Tibial nerve (tissue), 4 donors: ENCODE results near the gene PANK4. TPM values are rescaled to one million over a fixed set of nuclear protein-coding genes. Genes with fewer than 3 reads are reported as not detected.

Experiments
- DNase-seq, 2 donors: peaks; one replicate each; pipeline ENCODE4 v3.0.0-alpha.2; 2019; ENCODE audit warnings: low spot score in 2 of 2
- H3K27ac ChIP-seq, 4 donors: fragments of 200-600 bp; sonication (generic) in 3 of 4; one replicate each; pipeline ENCODE4 v1.5.1; 2017 to 2019; ENCODE audit warnings: mild to moderate bottlenecking in 1 of 4
- H3K27me3 ChIP-seq, 2 donors: fragments of 200-600 bp; sonication (generic) in 1 of 2; one replicate each; pipeline versions ENCODE4 v1.5.1 to v1.6.0; 2017 to 2019
- H3K36me3 ChIP-seq, 3 donors: fragments of 200-600 bp; sonication (generic); one replicate each; pipeline ENCODE4 v1.5.1; 2018 to 2019
- H3K4me1 ChIP-seq, 4 donors: fragments of 200-600 bp; sonication (generic) in 3 of 4; one replicate each; pipeline ENCODE4 v1.5.1; 2017 to 2019
- H3K4me3 ChIP-seq, 4 donors: fragments of 200-600 bp; sonication (generic) in 3 of 4; one replicate each; pipeline ENCODE4 v1.5.1; 2017 to 2019; ENCODE audit warnings: mild to moderate bottlenecking in 1 of 4, moderate library complexity in 1 of 4
- H3K9me3 ChIP-seq, 4 donors: fragments of 200-600 bp; sonication (generic) in 3 of 4; one replicate each; pipeline ENCODE4 v1.5.1; 2017 to 2019
- CTCF ChIP-seq, 5 experiments: fragments of 200-600 bp in 3 of 5; fragments of 450-650 bp in 2 of 5; sonication (generic) in 3 of 5; IDR thresholded peaks; one replicate each; pipeline ENCODE4 v1.5.1; 2016 to 2019; ENCODE audit warnings: antibody characterized with exemption in 5 of 5, mild to moderate bottlenecking in 3 of 5, moderate library complexity in 2 of 5
- EP300 ChIP-seq, 2 donors: sonication (generic); formaldehyde crosslinking; IDR thresholded peaks; one replicate each; pipeline ENCODE4 v1.6.1; 2017; ENCODE audit warnings: antibody characterized with exemption in 2 of 2, mild to moderate bottlenecking in 1 of 2
- POLR2A ChIP-seq, 2 donors: fragments of 450-650 bp; IDR thresholded peaks; one replicate each; pipeline ENCODE4 v1.6.1; 2017; ENCODE audit warnings: antibody characterized with exemption in 2 of 2, mild to moderate bottlenecking in 2 of 2, moderate library complexity in 2 of 2
- WGBS, 2 donors: methylation state at CpG; one replicate each; pipeline ENCODE4 v1.1.5; 2018; 5-methylcytosine and 5-hydroxymethylcytosine counted together
- total RNA-seq, 4 donors: library from RNA; depleted of rRNA; stranded (reverse); fragments of >200 nt; gene quantifications; one replicate each; pipeline ENCODE4 v1.1.0, GENCODE V29; 2016

PANK4 gene
- total RNA-seq, 4 donors from 2014 or later = 14.2 to 50.0 (median 38.1) TPM

GRCh38 chr1:2516124-2516523 lies 10.3 kb downstream of the PANK4 start:
- 93 to 94% methylated on average over 17 of the region's 17 CpGs for WGBS, 2 donors
- peaks cover 10 to 100% (median 66%) of the 10 kb centered on the region in 3 donors for H3K36me3 ChIP-seq

DNA sequence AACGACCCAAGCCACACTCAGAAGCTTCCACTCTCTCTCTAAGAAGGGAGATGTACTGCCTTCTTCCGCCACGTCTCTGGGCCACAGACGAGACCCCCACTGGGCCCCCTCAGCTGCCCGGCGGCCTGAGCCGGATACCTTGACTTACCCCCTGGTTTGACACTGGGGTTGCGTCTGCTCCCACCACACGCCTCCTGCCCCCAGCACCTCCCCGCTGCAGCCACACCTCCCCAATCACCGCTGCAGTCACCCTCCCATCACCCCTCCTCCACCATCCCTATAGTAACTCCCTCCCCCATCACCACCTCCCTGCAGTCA lies 10.7 kb downstream of the PANK4 start:
- Histone ChIP-seq H3K4me1 (no peaks in the 10 kb centered on the region), H3K27ac (no peak overlapping the region), H3K9me3 (no peaks in the 10 kb centered on the region), H3K27me3 (no peaks in the 10 kb centered on the region), H3K36me3 (peaks cover 10 to 100% (median 66%) of the 10 kb centered on the region in 3 donors), H3K4me3 (no peak overlapping the region)
- 91% methylated on average over 11 of the region's 11 CpGs for WGBS, 2 donors
- no peak for TF ChIP-seq EP300 (IDR thresholded peaks at IDR 0.05)
- TF ChIP-seq POLR2A (IDR thresholded peaks at IDR 0.05) = no peak
- no peak for TF ChIP-seq CTCF (IDR thresholded peaks at IDR 0.05)
- no peak for DNase-seq

More at GRCh38 chr1:2516124-2516523, 10.3 kb downstream of the PANK4 start:
- Histone ChIP-seq H3K4me3 (no peak overlapping the region), H3K27ac (no peak overlapping the region), H3K27me3 (no peaks in the 10 kb centered on the region), H3K9me3 (no peaks in the 10 kb centered on the region), H3K4me1 (no peaks in the 10 kb centered on the region)
- DNase-seq = no peak
- TF ChIP-seq CTCF (IDR thresholded peaks at IDR 0.05) = no peak
- TF ChIP-seq POLR2A (IDR thresholded peaks at IDR 0.05) = no peak
- TF ChIP-seq EP300 (IDR thresholded peaks at IDR 0.05) = no peak

- WGBS, 2 donors = 88 to 90% methylated on average over 27 to 42 of the region's 45 CpGs
- Histone ChIP-seq H3K4me3 (no peak overlapping the region), H3K27me3 (no peaks in the 10 kb centered on the region), H3K27ac (no peak overlapping the region), H3K4me1 (no peaks in the 10 kb centered on the region), H3K36me3 (peaks cover 10 to 100% (median 66%) of the 10 kb centered on the region in 3 donors), H3K9me3 (no peaks in the 10 kb centered on the region)
- TF ChIP-seq CTCF (IDR thresholded peaks at IDR 0.05) (no peak), POLR2A (IDR thresholded peaks at IDR 0.05) (no peak), EP300 (IDR thresholded peaks at IDR 0.05) (no peak)
- no peak for DNase-seq
These were observed 11.3 kb downstream of the PANK4 start for GRCh38 chr1:2514863-2515762.

DNA sequence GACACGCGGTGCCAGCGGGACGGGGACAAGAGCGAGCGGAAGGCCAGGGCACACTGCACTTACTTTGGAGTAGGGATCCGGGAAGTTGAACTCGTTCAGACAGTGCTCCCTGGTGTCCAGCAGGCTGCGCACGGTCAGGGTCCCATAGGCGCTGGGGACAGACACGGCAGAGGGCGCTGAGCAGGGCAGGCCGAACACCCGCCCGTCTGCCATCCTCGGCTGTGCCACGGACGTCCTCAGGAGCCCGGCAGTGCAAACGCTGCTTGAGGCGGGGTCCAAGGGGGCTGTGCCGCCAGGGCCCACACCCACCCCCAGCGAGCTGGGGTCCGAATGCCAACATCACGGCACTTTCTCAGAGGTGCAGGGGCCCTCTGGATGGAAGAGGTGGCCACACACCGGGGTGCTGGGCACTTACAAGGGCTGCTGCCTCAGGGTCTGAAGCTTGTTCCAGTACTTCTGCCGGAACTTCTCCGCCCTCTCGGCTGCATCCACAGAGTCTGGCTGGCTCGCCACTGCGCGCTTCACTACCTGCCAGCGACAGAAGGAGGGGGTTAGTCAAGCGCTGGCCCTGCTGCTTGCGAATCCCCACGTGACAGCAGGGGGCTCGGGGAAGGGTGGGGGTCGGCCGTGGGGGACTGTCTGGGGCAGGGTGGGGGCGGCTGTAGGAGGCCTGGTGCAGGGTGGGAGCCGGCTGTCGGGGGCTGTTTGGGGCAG lies 12.3 kb downstream of the PANK4 start:
- Histone ChIP-seq H3K4me1 (no peaks in the 10 kb centered on the region), H3K27me3 (no peaks in the 10 kb centered on the region), H3K4me3 (no peak overlapping the region), H3K9me3 (no peaks in the 10 kb centered on the region), H3K27ac (no peak overlapping the region), H3K36me3 (peaks cover 10 to 100% (median 66%) of the 10 kb centered on the region in 3 donors)
- TF ChIP-seq EP300 (IDR thresholded peaks at IDR 0.05) = no peak
- TF ChIP-seq CTCF (IDR thresholded peaks at IDR 0.05) = no peak
- 91 to 93% methylated on average over 25 to 37 of the region's 43 CpGs for WGBS, 2 donors
- no peak for DNase-seq

- no peak for TF ChIP-seq POLR2A (IDR thresholded peaks at IDR 0.05)
- TF ChIP-seq EP300 (IDR thresholded peaks at IDR 0.05) = no peak
- no peak for TF ChIP-seq CTCF (IDR thresholded peaks at IDR 0.05)
- H3K27ac ChIP-seq = no peak overlapping the region
- DNase-seq = no peak
- no peaks in the 10 kb centered on the region for H3K4me1 ChIP-seq
- H3K27me3 ChIP-seq = no peaks in the 10 kb centered on the region
- peaks cover 7 to 100% (median 58%) of the 10 kb centered on the region in 3 donors for H3K36me3 ChIP-seq
- WGBS, 2 donors = 86 to 92% methylated on average over 18 to 29 of the region's 31 CpGs
- H3K4me3 ChIP-seq = no peak overlapping the region
- H3K9me3 ChIP-seq = no peaks in the 10 kb centered on the region
These were observed 13.5 kb downstream of the PANK4 start for GRCh38 chr1:2512862-2513421.
